ENCODE results near the gene EIF5AL1. TPM values are rescaled to one million over a fixed set of nuclear protein-coding genes. Genes with fewer than 3 reads are reported as not detected.
"Not testable (repeated sequence)": the region's sequence is repeated elsewhere in the genome, so short reads cannot be mapped to it uniquely, and the experiment has no call there.

The EIF5AL1 gene
- total and polyA plus RNA-seq, 2 of the 4 experiments (the other 2 are of a cell fraction), result 1.1 to 1.4 TPM

DNA sequence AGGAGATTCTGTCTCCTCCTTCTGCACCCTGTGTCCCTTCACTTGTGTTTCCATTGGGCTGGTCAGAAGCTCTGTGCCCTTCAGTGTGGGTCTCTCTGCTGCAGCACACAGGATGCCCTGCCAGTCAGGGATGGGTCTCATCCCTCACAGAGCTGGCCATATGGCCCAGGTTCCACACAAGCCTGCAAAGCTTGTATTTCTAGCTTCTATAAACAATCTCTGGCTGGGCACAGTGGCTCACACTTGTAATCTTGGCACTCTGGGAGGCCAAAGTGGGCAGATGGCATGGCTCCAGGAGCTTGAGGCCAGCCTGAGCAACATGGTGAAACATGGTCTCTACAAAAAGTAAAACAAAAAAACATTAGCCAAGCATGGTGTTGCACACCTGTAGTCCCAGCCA is 7.0 kb upstream of the EIF5AL1 start:
- H2BK15ac ChIP-seq (ENCODE audit: low read depth, low read length); DNase-seq; H3K9me3 ChIP-seq (ENCODE audit: control insufficient read depth, insufficient read depth, low read length); H2BK120ac ChIP-seq (ENCODE audit: low read depth, low read length); POLR2A ChIA-PET (ENCODE audit: unreplicated experiment); H3K9ac ChIP-seq (ENCODE audit: low read depth, low read length); H4K20me1 ChIP-seq (ENCODE audit: insufficient read depth, low read length); H2AFZ ChIP-seq (replicated peaks; ENCODE audit: low read length, poor library complexity); H2AK9ac ChIP-seq (replicated peaks; ENCODE audit: low read depth, low read length, poor library complexity); BruUV-seq (replicated peaks); H3K4ac ChIP-seq (ENCODE audit: low read depth, low read length); H4K91ac ChIP-seq (ENCODE audit: insufficient read depth, low read depth, low read length); intact Hi-C loops (cut with micrococcal nuclease); dilution Hi-C loops (cut with HindIII; ENCODE audit: low sequenced_read_pairs, unreplicated experiment); H2BK20ac ChIP-seq (ENCODE audit: low read depth, low read length); H3K36me3 ChIP-seq (ENCODE audit: control insufficient read depth, insufficient read depth, low read length); H3K79me1 ChIP-seq (ENCODE audit: low read depth in 1 of 2, low read length in 2 of 2); H3K27ac ChIP-seq (ENCODE audit: insufficient read depth, low read length); H3K18ac ChIP-seq (ENCODE audit: low read depth, low read length); H3K14ac ChIP-seq (replicated peaks; ENCODE audit: low read depth, low read length); H3K23ac ChIP-seq (ENCODE audit: low read depth, low read length); H3K56ac ChIP-seq (ENCODE audit: extremely low read depth, insufficient read depth, low read length); H3K4me1 ChIP-seq (ENCODE audit: control insufficient read depth, insufficient read depth, low read length); H4K5ac ChIP-seq (ENCODE audit: low read depth, low read length); H3K4me3 ChIP-seq (ENCODE audit: insufficient read depth, low read depth, low read length); H3K9me1 ChIP-seq (ENCODE audit: insufficient read depth, low read length); in situ Hi-C loops (cut with MboI; ENCODE audit: low sequenced_read_pairs); H3K27me3 ChIP-seq (ENCODE audit: control insufficient read depth, insufficient read depth, low read length); CTCF ChIA-PET; H4K8ac ChIP-seq (ENCODE audit: low read depth in 2 of 2, low read length in 2 of 2); H3K4me2 ChIP-seq (ENCODE audit: low read depth, low read length); H2BK5ac ChIP-seq (ENCODE audit: low read depth, low read length, poor library complexity, severe bottlenecking); H2AK5ac ChIP-seq (ENCODE audit: low read depth, low read length); ATAC-seq (ENCODE audit: low read depth): not testable (repeated sequence)

All from IMR-90 (cell line).